PFSK-1 (cell line): Measurements from ENCODE around the gene MED20.

Source experiments
- FOXP2 ChIP-seq: optimal IDR thresholded peaks from 2 replicates; pipeline ENCODE3; 2011; ENCODE audit warnings: borderline replicate concordance, control low read depth, inconsistent platforms; ENCODE audit not compliant: insufficient read depth; ENCODE audit errors: extremely low read length, extremely low read depth
- POLR2AphosphoS5 ChIP-seq: IDR thresholded peaks from 2 replicates; pipeline ENCODE4 v1.6.1; 2012; ENCODE audit warnings: low read depth, mild to moderate bottlenecking, control low read depth, low read length, moderate library complexity
- REST ChIP-seq, 2 experiments: IDR thresholded peaks; 2 replicates each; pipeline versions ENCODE4 v1.6.1 to v1.8.0; 2011 to 2012; ENCODE audit warnings: low read depth in 2 of 2, low read length in 2 of 2, control low read depth in 1 of 2, inconsistent platforms in 1 of 2, mild to moderate bottlenecking in 1 of 2, moderate library complexity in 1 of 2; ENCODE audit not compliant: insufficient read depth in 1 of 2
- SIN3A ChIP-seq: IDR thresholded peaks from 2 replicates; pipeline ENCODE4 v1.6.1; 2012; ENCODE audit warnings: mild to moderate bottlenecking, low read length, moderate library complexity, borderline replicate concordance; ENCODE audit not compliant: insufficient read depth
- TAF1 ChIP-seq: IDR thresholded peaks from 2 replicates; pipeline ENCODE4 v1.6.1; 2012; ENCODE audit warnings: low read length, control low read depth, borderline replicate concordance; ENCODE audit not compliant: insufficient read depth

MED20 gene

GRCh38 chr6:41892921-41893564 is 27.9 kb downstream of the MED20 start:
- no peak for TF ChIP-seq POLR2AphosphoS5
- TF ChIP-seq REST (IDR thresholded peaks at IDR 0.05; ENCODE audit: insufficient read depth in 1 of 2, low read depth in 2 of 2, low read length in 2 of 2): no peak
- no peak for TF ChIP-seq TAF1
- TF ChIP-seq FOXP2: no peak
- TF ChIP-seq SIN3A: no peak

GRCh38 chr6:41887331-41887751 is 33.6 kb downstream of the MED20 start:
- TF ChIP-seq REST (IDR thresholded peaks at IDR 0.05; ENCODE audit: insufficient read depth in 1 of 2, low read depth in 2 of 2, low read length in 2 of 2) (no peak), POLR2AphosphoS5 (no peak), FOXP2 (no peak), TAF1 (no peak), SIN3A (no peak)

GRCh38 chr6:41885930-41886329 is 35.0 kb downstream of the MED20 start:
- TF ChIP-seq FOXP2: no peak
- no peak for TF ChIP-seq POLR2AphosphoS5
- TF ChIP-seq SIN3A: no peak
- TF ChIP-seq REST (IDR thresholded peaks at IDR 0.05; ENCODE audit: insufficient read depth in 1 of 2, low read depth in 2 of 2, low read length in 2 of 2): no peak
- no peak for TF ChIP-seq TAF1

- no peak for TF ChIP-seq SIN3A
- TF ChIP-seq FOXP2: no peak
- TF ChIP-seq REST (IDR thresholded peaks at IDR 0.05; ENCODE audit: insufficient read depth in 1 of 2, low read depth in 2 of 2, low read length in 2 of 2): no peak
- TF ChIP-seq TAF1: no peak
These were observed 36.0 kb downstream of the MED20 start for GRCh38 chr6:41884957-41885356.

GRCh38 chr6:41881506-41881905 is 39.4 kb downstream of the MED20 start:
- TF ChIP-seq TAF1 (no peak), POLR2AphosphoS5 (no peak), REST (IDR thresholded peaks at IDR 0.05; ENCODE audit: insufficient read depth in 1 of 2, low read depth in 2 of 2, low read length in 2 of 2) (no peak), FOXP2 (no peak), SIN3A (no peak)
